GM19468 (cell line): ENCODE results near the gene ADCY5.

ENCODE experiments used
- ATAC-seq: cut with Tn5 transposase; IDR thresholded peaks from one replicate; pipeline ENCODE4 v1.9.1; 2021; ENCODE audit warnings: mild to moderate bottlenecking, moderate library complexity, moderate number of reproducible peaks; ENCODE audit not compliant: unreplicated experiment; ENCODE audit errors: extremely low read depth

Gene ADCY5

GRCh38 chr3:123464211-123464610 is 15.3 kb upstream of the ADCY5 start:
- no peak for ATAC-seq

- no peak for ATAC-seq
These were observed 11.0 kb upstream of the ADCY5 start for GRCh38 chr3:123459862-123460261.

GRCh38 chr3:123458255-123458654 is 9.4 kb upstream of the ADCY5 start:
- no peak for ATAC-seq

DNA sequence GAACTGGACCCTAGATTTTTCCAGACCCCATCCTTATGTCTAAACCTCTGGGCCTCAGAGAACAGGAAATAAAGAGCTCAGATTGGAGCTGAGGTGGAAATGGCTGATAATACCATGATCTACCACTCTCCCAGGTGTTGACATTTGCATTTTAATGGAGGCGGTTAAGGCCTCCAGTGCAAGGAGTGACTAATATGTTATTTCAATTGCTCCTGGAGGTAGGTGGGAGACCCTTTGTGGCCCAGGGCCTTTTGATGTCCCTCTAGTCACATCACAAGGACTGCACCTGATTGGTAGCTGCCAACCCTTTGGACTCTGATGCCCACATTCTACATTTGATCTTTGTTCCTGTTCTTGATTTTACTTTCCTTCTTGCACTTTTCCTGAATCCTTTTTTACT is 9.0 kb upstream of the ADCY5 start:
- ATAC-seq, result no peak

DNA sequence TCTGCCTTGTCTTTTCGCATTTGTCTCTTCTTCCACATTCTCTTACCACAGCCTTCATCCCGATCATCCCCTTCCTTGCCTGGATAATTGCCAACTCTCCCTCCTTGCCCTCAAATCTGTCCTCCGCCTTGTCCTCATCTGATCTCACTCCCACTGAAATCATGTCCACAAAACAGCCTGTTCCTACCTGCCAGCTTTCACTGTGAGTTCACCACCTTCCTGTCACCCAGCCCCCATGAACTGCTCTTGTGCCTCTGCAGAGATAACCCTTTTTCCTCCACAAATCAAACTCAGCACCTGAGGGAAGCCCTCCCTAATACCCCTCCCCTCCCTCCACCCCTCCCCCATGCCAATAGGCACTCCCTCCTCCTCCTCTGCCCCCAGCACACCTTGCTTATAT is 4.8 kb upstream of the ADCY5 start:
- no peak for ATAC-seq

GRCh38 chr3:123451186-123451585 is 2.3 kb upstream of the ADCY5 start:
- ATAC-seq, result no peak

DNA sequence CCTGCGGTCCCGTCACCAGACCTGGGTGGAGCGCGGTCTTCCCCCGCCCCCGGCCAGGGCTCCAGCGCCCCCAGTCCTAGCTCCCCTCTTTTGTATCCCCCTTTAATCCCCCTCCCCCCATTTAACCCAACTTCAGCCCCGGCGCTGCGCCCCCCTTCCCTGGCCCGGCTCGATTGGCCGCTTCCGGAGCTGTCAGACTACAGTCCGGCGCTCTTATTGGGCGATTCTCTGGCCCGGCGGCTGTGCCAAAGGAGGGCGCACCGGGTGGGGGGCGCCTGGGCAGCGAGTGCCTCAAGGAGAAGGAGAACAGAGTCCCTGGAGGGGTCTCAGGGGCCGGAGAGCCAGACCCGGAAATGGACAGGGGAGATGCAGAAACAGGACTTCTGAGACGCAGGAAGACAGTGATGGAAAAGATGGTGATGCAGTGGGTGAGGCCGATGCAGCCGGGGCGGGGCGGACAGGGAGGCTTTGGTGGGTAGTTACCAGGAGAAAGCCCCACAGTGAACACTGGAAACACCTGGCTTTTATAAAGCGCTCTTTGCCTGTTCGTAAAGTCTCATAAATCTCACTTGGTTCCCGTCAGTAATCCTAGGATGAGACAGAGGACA is 1.2 kb upstream of the ADCY5 start:
- no peak for ATAC-seq

DNA sequence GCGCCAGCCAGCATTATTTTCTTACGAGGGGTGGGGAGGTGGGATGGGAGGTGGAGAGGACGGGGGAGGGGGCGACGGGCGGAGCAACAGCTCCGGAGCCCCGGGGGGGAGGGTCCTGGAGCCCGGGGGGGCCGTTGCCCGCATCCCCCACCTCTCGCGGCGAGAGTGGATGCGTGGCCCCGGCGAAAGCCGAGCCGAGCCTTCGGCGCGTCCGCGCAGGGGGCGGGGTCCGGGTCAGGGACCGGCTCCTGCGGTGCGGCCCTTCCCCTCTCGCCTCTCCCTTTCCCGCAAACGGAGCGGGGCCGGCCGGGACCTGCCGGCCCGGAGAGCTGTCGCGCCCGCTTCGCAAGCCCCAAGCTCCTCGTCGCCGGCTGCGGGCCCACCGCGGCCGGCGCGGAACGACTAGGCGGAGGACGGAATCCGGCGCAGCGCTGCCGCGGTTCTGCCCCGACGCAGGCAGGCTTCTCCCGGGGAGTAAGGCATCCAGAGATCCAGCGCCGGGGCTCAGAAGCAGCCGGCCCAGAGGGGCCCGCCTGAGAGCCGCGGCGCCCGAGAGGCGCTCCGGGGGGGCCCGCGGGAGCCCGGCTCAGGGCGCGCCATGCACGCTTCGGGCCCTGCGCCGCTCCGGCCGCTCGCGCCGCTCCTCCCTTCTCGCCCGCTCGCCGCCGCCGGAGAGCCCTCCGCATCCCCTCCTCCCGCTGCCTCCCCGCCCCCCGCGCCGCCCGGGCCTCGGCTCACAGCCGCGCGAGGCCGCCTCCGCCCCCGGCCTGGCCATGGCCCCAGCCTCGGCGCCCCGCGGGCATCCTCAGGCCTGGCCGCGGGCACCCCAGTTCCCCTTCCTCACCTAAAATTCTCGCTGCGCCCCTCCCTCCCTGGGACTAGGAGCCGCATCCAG is 459 bp upstream of the ADCY5 start:
- ATAC-seq, result no peak

DNA sequence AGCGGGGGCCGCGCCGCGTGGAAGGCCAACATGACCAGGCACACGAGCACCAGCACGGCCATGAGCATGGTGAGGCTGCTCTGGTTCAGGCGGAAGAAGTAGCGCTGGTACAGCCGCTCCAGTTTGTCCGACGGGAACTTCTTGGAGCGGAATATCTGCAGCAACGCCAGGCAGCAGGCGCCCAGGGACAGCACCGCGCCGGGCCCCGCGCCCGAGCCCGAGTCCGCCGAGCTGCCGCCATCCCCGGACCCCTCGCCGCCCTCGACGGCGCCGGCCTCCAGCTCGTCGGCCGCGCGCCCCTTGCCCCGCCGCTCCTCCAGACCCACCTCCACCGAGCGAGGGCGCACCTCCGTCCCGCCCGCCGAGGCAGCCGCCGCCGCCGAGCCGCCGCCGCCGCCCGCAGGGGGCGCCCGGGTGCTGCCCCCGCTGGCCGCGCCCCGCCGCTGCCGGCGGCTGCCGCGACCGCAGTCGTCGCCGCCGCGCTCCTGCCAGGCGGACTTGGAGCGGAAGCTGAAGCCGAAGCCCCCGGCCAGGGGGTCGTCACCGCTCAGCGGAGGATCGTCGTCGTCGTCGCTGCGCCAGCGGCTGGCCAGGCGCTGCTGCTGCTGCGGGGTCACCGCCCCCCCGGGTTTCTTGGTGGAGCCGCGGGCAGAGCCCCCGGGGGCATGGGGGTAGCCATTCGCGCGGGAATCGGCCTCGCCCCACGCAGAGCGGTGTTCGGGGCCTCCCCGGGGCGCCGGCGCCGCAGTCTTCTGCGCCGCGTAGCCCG is 957 bp downstream of the ADCY5 start:
- no peak for ATAC-seq

DNA sequence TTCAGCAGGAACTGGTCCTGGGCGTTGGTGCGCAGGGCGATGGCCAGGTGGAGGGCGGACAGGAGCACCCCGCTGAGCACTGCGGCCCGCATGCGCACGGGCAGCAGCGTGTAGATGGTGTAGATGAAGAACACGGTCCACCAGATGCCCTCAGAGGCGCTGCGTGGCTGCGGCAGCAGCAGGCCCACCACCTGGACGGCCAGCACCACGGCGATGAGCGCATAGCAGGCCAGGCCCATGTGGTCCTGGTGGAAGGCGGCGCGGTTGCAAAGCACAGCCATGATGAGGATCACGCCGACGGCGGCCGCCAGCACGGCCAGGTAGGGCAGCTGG is 1.5 kb downstream of the ADCY5 start:
- no peak for ATAC-seq

DNA sequence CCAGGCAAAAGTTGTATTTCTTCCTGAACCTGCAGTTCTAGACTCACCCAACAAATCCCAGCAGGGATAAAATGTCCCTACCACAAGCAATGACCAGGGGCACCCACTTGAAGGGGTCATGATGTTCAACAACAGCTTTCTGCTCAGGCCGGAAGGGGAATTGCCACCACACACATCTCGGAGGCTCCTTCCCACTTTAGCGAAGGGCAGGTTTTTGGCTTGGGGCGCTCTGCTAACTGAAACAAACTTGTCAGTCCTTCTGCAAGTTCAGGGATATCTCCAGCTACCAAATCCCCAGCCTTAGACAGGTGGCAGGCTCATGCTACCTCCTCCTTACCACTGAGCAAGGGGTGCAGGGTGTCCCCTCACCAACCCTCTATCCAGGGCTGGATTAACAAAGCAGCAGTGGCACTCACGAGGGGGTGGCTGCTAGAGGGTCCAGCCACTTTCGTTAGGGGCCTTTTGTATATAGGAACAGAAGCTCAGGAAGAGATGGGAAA is 2.2 kb downstream of the ADCY5 start:
- ATAC-seq, result no peak

DNA sequence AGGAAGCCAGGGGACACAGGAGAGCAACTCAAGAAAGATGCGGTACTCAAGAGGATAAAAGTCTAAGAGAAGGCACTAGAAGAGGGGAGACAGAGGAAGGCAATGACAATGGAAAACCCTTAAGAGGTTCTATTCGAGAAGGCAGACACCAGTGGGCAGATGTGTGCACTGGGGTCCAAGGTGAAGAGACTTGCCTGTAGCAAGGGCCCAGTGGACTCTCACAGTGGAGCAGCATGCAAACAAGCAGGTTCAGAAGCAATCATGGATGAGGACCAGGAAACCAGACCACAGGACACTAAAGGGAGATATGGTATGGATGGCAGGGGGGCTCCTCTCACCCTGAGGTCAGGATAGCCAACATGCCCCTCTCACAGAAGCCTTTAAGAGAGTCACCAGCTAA is 2.7 kb downstream of the ADCY5 start:
- ATAC-seq, result no peak

DNA sequence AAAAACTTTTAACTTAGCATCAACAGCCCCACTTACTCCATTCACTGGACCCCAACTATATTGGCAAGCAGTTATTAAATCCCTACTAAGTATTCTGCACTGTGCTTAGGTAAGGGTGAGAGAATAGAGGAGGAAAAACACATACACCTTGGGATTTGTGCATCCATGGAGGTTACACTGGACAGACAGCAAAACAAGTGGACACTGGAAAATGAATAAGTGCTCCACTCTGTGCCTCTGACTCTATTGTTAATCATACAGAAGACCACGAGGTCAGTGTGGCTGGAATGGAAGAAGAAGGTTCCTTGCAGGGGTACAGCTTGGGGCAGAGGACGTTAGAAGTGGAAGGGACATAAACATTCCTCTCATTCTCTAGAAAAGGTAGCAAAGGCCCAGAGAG is 3.2 kb downstream of the ADCY5 start:
- ATAC-seq, result no peak

- no peak for ATAC-seq
These were observed 4.1 kb downstream of the ADCY5 start for GRCh38 chr3:123444744-123445143.

DNA sequence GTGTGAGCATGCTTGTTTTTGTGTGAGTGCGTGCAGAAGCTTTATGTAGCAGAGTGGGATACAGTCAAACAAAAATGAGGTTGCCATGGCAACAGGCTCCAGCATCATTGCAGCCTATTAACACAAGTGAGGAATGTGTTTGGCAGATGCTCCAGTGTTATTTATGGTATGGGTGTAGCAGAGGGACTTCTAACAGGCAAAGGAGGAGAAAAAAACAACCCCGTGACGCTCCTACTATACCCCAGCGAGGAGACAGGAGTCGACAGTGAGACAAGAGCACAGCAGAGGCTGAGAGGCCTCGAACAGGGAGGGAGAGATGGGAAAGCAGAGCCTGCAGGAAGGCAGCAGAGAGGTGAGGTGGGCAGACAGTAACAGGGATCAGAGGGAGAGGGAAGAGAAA is 4.9 kb downstream of the ADCY5 start:
- ATAC-seq, result no peak

DNA sequence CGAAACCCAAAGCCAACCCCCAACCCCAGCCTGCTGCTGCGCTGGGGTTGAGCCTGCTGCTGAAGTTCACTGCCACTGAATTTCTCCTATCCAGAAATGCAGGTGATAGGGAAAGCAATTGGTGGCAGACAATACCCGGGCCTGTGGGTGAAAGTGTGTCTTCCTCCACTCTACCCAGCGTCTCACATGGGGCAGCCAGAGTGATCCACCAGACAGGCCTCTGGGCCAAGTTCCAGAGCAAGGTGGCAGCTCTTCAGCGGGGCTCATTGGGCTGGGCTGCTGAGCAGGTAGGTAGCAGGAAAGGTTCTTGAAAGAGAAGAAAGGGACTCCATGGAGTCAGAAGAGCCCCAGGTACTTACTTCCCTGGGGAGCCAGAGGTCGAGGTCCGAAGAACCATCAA is 6.0 kb downstream of the ADCY5 start:
- no peak for ATAC-seq

- no peak for ATAC-seq
These were observed 6.8 kb downstream of the ADCY5 start for GRCh38 chr3:123442125-123442524.

GRCh38 chr3:123439806-123440580 is 8.9 kb downstream of the ADCY5 start:
- no peak for ATAC-seq

- no peak for ATAC-seq
These were observed 15.9 kb downstream of the ADCY5 start for GRCh38 chr3:123432832-123433523.
